GM23338 (cell line): ENCODE results near the gene KRTAP12-2. TPM values are rescaled to one million over a fixed set of nuclear protein-coding genes. Genes with fewer than 3 reads are reported as not detected.

ENCODE experiments used
- ATAC-seq: fragments of 200-7000 bp; cut with Tn5 transposase; 3 replicates; pipeline ENCODE4 v1.9.1; 2020
- DNase-seq: peaks from one replicate; pipeline ENCODE4 v3.0.0-alpha.2; 2015; ENCODE audit warnings: low spot score
- H2AFZ ChIP-seq: fragments of 200-600 bp; sonication (generic); 2 replicates; pipeline ENCODE4 v1.8.0; 2016; ENCODE audit warnings: antibody characterized with exemption, mild to moderate bottlenecking, moderate library complexity
- H3F3A ChIP-seq: fragments of 200-600 bp; sonication (generic); replicated peaks from 2 replicates; pipeline ENCODE4 v1.8.0; 2017; ENCODE audit warnings: antibody characterized with exemption, mixed run types, low read depth
- H3K27ac ChIP-seq: fragments of 200-600 bp; sonication (generic); 2 replicates; pipeline ENCODE4 v1.6.1; 2016; ENCODE audit warnings: low read depth
- H3K27me3 ChIP-seq: fragments of 200-600 bp; sonication (generic); 2 replicates; pipeline ENCODE4 v1.8.0; 2016; ENCODE audit warnings: mild to moderate bottlenecking, mixed run types, moderate library complexity; ENCODE audit not compliant: insufficient read depth
- H3K36me3 ChIP-seq: fragments of 200-600 bp; sonication (generic); 2 replicates; pipeline ENCODE4 v1.8.0; 2016; ENCODE audit warnings: mild to moderate bottlenecking; ENCODE audit not compliant: insufficient read depth
- H3K4me1 ChIP-seq: fragments of 200-600 bp; sonication (generic); 2 replicates; pipeline ENCODE4 v1.8.0; 2016; ENCODE audit warnings: mild to moderate bottlenecking, moderate library complexity; ENCODE audit not compliant: insufficient read depth
- H3K4me2 ChIP-seq: fragments of 200-600 bp; sonication (generic); 2 replicates; pipeline ENCODE4 v1.7.1; 2017; ENCODE audit warnings: mixed run types
- H3K4me3 ChIP-seq: fragments of 200-600 bp; sonication (generic); 2 replicates; pipeline ENCODE4 v1.6.1; 2016; ENCODE audit warnings: mixed run types
- H3K79me2 ChIP-seq: fragments of 200-600 bp; sonication (generic); replicated peaks from 2 replicates; pipeline ENCODE4 v1.8.0; 2017; ENCODE audit warnings: mild to moderate bottlenecking; ENCODE audit not compliant: insufficient read depth
- H3K9me2 ChIP-seq: fragments of 200-600 bp; sonication (generic); 2 replicates; pipeline ENCODE4 v1.8.0; 2017; ENCODE audit not compliant: insufficient read depth
- H4K20me1 ChIP-seq: fragments of 200-600 bp; sonication (generic); replicated peaks from 2 replicates; pipeline ENCODE4 v1.8.0; 2017; ENCODE audit warnings: mild to moderate bottlenecking; ENCODE audit not compliant: insufficient read depth
- H3K27ac Mint-ChIP-seq: 2 replicates; pipeline ENCODE4 v1.8.0; 2020; ENCODE audit warnings: inconsistent platforms, mild to moderate bottlenecking, moderate library complexity, mixed read lengths
- H3K27me3 Mint-ChIP-seq: 3 replicates; pipeline ENCODE4 v1.8.0; 2022; ENCODE audit warnings: low read depth, mild to moderate bottlenecking, moderate library complexity, mixed read lengths, inconsistent platforms; ENCODE audit not compliant: insufficient read depth, poor library complexity
- H3K36me3 Mint-ChIP-seq: 3 replicates; pipeline ENCODE4 v1.8.0; 2021; ENCODE audit warnings: low read depth, mild to moderate bottlenecking, inconsistent platforms, moderate library complexity, mixed read lengths
- H3K4me1 Mint-ChIP-seq: 3 replicates; pipeline ENCODE4 v1.8.0; 2020; ENCODE audit warnings: mild to moderate bottlenecking, inconsistent platforms, mixed read lengths
- H3K4me3 Mint-ChIP-seq: 3 replicates; pipeline ENCODE4 v1.8.0; 2021; ENCODE audit warnings: moderate library complexity, mild to moderate bottlenecking, inconsistent platforms, mixed read lengths
- H3K9me3 Mint-ChIP-seq: 3 replicates; pipeline ENCODE4 v1.8.0; 2020; ENCODE audit warnings: moderate library complexity, mild to moderate bottlenecking, inconsistent platforms, mixed read lengths
- CREB1 ChIP-seq: fragments of 250-450 bp; sonication (Bioruptor Pico); IDR thresholded peaks from 2 replicates; pipeline ENCODE4 v1.5.0; 2020; ENCODE audit warnings: low read depth, mild to moderate bottlenecking, moderate library complexity
- CTCF ChIP-seq, 2 experiments: fragments of 200-600 bp in 1 of 2; sonication (generic) in 1 of 2; conservative IDR thresholded peaks; 2 replicates each; pipeline versions ENCODE4 v1.5.1 to v1.6.1; 2016 to 2017; ENCODE audit warnings: antibody characterized with exemption in 2 of 2, low read depth in 2 of 2, mild to moderate bottlenecking in 2 of 2, moderate library complexity in 1 of 2
- ETS1 ChIP-seq: IDR thresholded peaks from 2 replicates; pipeline ENCODE4 v1.6.1; 2016; ENCODE audit warnings: antibody characterized with exemption
- EZH2 ChIP-seq: fragments of 200-600 bp; sonication (generic); IDR thresholded peaks from one replicate; pipeline ENCODE4 v1.8.0; 2017; ENCODE audit warnings: antibody characterized with exemption, mild to moderate bottlenecking, low read depth; ENCODE audit not compliant: unreplicated experiment
- EZH2phosphoT487 ChIP-seq: fragments of 200-600 bp; sonication (generic); IDR thresholded peaks from one replicate; pipeline ENCODE4 v1.8.1; 2018; ENCODE audit warnings: antibody characterized with exemption; ENCODE audit not compliant: unreplicated experiment
- JUNB ChIP-seq: IDR thresholded peaks from one replicate; pipeline ENCODE4 v1.6.1; 2016; ENCODE audit warnings: antibody characterized with exemption; ENCODE audit not compliant: unreplicated experiment
- NANOG ChIP-seq: IDR thresholded peaks from 2 replicates; pipeline ENCODE4 v1.6.1; 2016; ENCODE audit warnings: antibody characterized with exemption, borderline replicate concordance
- POLR2AphosphoS5 ChIP-seq: IDR thresholded peaks from 2 replicates; pipeline ENCODE4 v1.6.1; 2016; ENCODE audit warnings: antibody characterized with exemption, low read depth
- REST ChIP-seq: IDR thresholded peaks from one replicate; pipeline ENCODE4 v1.6.1; 2018; ENCODE audit warnings: antibody characterized with exemption; ENCODE audit not compliant: unreplicated experiment
- STAT1 ChIP-seq: IDR thresholded peaks from one replicate; pipeline ENCODE4 v1.6.1; 2016; ENCODE audit warnings: antibody characterized with exemption; ENCODE audit not compliant: unreplicated experiment
- ZNF114 ChIP-seq: fragments of 250-450 bp; sonication (Bioruptor Pico); IDR thresholded peaks from 2 replicates; pipeline ENCODE4 v1.5.0; 2020; ENCODE audit warnings: mild to moderate bottlenecking, moderate library complexity
- ZNF331 ChIP-seq: fragments of 250-450 bp; sonication (Bioruptor Pico); IDR thresholded peaks from 2 replicates; pipeline ENCODE4 v1.5.0; 2020; ENCODE audit warnings: low read depth, mild to moderate bottlenecking, moderate library complexity
- ZNF462 ChIP-seq: fragments of 250-450 bp; sonication (Bioruptor Pico); IDR thresholded peaks from 2 replicates; pipeline ENCODE4 v1.5.0; 2020; ENCODE audit warnings: mild to moderate bottlenecking, moderate library complexity
- polyA plus RNA-seq: library from polyadenylated mRNA; unstranded; fragments of >200 nt; fragmentation: Nextera tagmentation; extraction: Ambion mirVana; gene quantifications from 2 replicates; pipeline ENCODE4 v1.2.1, GENCODE V29; 2016
- total RNA-seq: library from RNA; depleted of rRNA; stranded (reverse); fragments of >200 nt; shearing (Covaris generic); gene quantifications from 2 replicates; pipeline ENCODE4 v1.2.3, GENCODE V29; 2014

KRTAP12-2 gene
- total and polyA plus RNA-seq, 2 experiments from 2014 or later: not detected

- no peak for ATAC-seq
- no peak overlapping the region for H2AFZ ChIP-seq
Observed at GRCh38 chr21:44626262-44626661, 40.5 kb downstream of the KRTAP12-2 start.

More at GRCh38 chr21:44626262-44626661, 40.5 kb downstream of the KRTAP12-2 start:
- Histone ChIP-seq H3K4me3 (no peak overlapping the region), H3K4me1 (no peaks in the 10 kb centered on the region), H3K4me2 (no peak overlapping the region), H3K79me2 (no peaks in the 10 kb centered on the region), H3K36me3 (no peaks in the 10 kb centered on the region; the same call in 1 of the 2 replicates), H3K27ac (no peak overlapping the region), H3K9me2 (no peaks in the 10 kb centered on the region), H4K20me1 (no peaks in the 10 kb centered on the region), H3K27me3 (no peaks in the 10 kb centered on the region), H3F3A (no peaks in the 10 kb centered on the region)
- Mint-ChIP-seq H3K9me3 (peaks cover 40% of the 10 kb centered on the region), H3K36me3 (peaks cover 20% of the 10 kb centered on the region), H3K4me3 (no peak overlapping the region), H3K27me3 (peaks cover 7% of the 10 kb centered on the region), H3K4me1 (no peaks in the 10 kb centered on the region), H3K27ac (no peak overlapping the region)
- TF ChIP-seq EZH2phosphoT487: no peak
- TF ChIP-seq POLR2AphosphoS5: no peak
- TF ChIP-seq ZNF331 (CRISPR knock-in tag): no peak
- no peak for TF ChIP-seq REST
- TF ChIP-seq CREB1: no peak
- no peak for TF ChIP-seq NANOG
- no peak for TF ChIP-seq ZNF114
- TF ChIP-seq CTCF (conservative IDR thresholded peaks at IDR 0.05; ENCODE audit: low read depth in 2 of 2): no peak
- no peak for TF ChIP-seq JUNB
- TF ChIP-seq ETS1: no peak
- no peak for TF ChIP-seq ZNF462 (CRISPR knock-in tag)
- no peak for TF ChIP-seq STAT1
- no peak for TF ChIP-seq EZH2
- no peak for DNase-seq
